Rectal smooth muscle tissue (tissue), 1 donor: Measurements from ENCODE around the gene SKOR1.
A peak's percentile ranks its signal among the peaks of the same experiment; 100 is the strongest.

ENCODE experiments used
- H3K27ac ChIP-seq: one replicate; pipeline ENCODE4 v1.7.0; 2013; ENCODE audit warnings: low read depth, low read length, inconsistent platforms
- H3K27me3 ChIP-seq: one replicate; pipeline ENCODE4 v1.7.0; 2013; ENCODE audit warnings: low read length; ENCODE audit not compliant: control insufficient read depth, insufficient read depth
- H3K36me3 ChIP-seq: one replicate; pipeline ENCODE4 v1.7.0; 2013; ENCODE audit warnings: low read length; ENCODE audit not compliant: control insufficient read depth, insufficient read depth
- H3K4me1 ChIP-seq: one replicate; pipeline ENCODE4 v1.7.0; 2013; ENCODE audit warnings: low read length; ENCODE audit not compliant: control insufficient read depth, insufficient read depth
- H3K4me3 ChIP-seq: one replicate; pipeline ENCODE4 v1.7.0; 2013; ENCODE audit warnings: low read length
- H3K9ac ChIP-seq: one replicate; pipeline ENCODE4 v1.7.0; 2013; ENCODE audit warnings: low read length

Gene SKOR1

DNA sequence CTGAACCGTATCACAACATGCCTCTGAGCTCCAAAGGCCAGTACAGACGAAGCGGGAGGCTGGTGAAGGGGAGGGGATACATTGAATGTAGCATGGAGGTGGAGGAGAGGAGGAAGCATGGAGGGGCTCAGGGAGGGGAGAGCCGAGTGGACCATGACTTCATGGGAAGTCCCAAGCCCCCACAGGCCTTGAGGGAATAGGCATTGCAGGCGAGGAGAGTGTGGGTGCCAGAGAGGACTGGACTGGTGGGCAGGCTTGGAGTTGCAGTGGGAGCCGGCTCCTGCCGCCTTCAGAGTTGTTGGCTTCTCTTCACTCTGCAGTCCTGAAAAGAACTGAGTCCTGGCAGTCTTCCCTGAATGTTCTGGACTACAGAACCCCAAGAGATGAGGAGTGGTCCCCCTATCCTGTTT lies 17.8 kb downstream of the SKOR1 start:
- no peaks in the 10 kb centered on the region for H3K27me3 ChIP-seq
- H3K27ac ChIP-seq, result no peak overlapping the region
- H3K36me3 ChIP-seq, result no peaks in the 10 kb centered on the region
- peaks cover 9% of the 10 kb centered on the region for H3K4me1 ChIP-seq
- no peak overlapping the region for H3K9ac ChIP-seq
- H3K4me3 ChIP-seq, result no peak overlapping the region

DNA sequence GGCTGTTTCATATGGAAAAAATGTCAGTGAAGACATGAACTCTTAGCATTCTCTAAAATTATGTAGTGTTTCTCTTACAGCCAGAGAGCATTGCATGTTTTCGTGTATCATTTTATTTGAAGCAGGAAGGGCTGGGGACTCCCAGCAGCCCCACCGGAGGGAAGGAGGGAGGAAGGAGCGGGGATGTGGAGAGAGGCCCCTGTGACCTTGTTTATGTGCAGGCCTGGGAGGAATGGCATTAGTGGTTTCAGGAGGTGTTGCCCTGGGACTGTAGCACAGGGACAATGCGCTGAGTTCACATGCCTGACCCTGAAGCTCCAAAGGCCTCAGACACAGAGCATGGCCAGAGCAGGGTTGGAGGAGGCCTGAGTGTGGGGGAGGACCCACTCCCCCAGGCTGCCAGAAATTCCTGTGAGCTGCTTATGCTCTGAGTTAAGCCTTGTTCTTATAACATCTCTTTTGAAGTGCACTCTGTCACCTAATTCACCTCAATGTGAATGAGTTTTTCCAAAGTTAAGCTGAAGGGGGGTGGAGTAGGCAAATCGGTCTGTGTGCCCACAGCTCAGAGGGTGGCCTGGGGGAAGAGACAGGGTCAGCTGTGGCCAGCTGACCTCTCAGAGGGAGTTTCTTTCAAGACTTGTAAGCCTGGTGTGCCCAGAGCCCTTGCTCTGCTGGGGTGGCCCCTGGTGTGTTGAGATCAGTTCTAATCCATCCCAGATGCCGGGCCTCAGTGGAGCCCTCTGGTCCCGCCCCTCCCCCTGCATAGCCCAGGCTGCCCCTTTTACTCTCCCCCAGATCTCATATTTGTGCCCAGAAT lies 18.5 kb downstream of the SKOR1 start:
- H3K27ac ChIP-seq, result peak overlapping the region; percentile 16
- H3K9ac ChIP-seq, result no peak overlapping the region
- H3K4me1 ChIP-seq, result peaks cover 9% of the 10 kb centered on the region
- no peaks in the 10 kb centered on the region for H3K27me3 ChIP-seq
- H3K36me3 ChIP-seq, result no peaks in the 10 kb centered on the region
- H3K4me3 ChIP-seq, result no peak overlapping the region

DNA sequence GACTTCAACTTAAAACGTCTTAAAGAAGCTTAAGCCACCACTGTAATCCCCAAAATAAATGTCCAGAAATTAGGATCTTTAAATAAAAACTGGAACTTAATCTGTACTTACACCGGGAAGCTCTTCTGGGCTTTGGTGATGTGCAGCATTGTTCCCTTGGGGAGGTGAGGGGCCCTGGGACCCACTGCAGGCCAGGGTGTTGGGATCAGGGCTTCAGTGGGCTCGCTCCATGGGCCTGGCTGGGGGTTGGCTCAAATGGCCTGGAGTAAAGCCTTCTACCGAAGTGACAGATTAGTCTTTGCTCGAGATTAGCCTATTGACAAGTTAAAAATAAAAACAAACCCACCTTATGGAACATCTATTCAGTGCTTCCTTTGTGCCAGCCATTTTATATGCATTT lies 20.7 kb downstream of the SKOR1 start:
- H3K36me3 ChIP-seq, result no peaks in the 10 kb centered on the region
- H3K4me3 ChIP-seq, result no peak overlapping the region
- no peak overlapping the region for H3K27ac ChIP-seq
- H3K4me1 ChIP-seq, result peaks cover 5% of the 10 kb centered on the region
- H3K9ac ChIP-seq, result no peak overlapping the region
- no peaks in the 10 kb centered on the region for H3K27me3 ChIP-seq

DNA sequence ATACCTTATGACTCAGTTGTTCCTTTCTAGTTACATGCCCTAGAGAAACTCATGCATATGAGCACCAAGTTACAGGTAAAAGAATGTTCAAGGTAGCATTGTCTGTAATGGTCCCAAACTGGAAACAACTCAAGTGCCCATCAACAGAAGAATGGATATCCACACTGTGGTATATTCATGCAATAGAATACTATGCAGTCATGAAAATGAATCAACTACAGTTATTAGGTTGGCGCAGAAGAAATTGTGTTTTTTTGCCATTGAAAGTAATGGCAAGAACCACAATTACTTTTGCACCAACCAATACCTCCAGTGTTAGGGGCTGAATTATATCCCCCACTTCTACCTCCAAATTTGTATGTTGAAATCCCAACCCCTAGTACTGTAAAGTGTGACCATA lies 24.2 kb downstream of the SKOR1 start:
- H3K9ac ChIP-seq, result no peak overlapping the region
- no peak overlapping the region for H3K27ac ChIP-seq

DNA sequence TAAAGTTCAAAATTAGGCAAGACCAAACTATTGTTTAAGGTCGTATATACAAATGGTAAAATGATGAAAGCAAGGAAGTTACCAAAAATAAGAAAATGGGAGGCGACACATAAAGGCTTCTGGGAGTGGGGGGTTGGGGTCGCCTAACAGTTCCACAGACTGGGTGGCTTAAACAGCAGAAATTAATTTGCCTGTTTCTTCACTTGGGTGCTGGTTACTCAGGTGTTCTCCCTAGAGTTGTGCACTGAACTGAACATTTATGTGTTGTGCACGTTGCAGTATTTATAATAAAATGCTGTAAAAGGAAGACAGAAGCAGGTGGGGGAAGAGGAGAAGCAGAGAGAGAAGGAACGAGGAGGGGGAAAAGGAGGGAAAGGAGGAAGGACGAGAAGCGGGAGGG lies 25.0 kb downstream of the SKOR1 start:
- no peaks in the 10 kb centered on the region for H3K36me3 ChIP-seq
- H3K4me1 ChIP-seq, result no peaks in the 10 kb centered on the region
- no peak overlapping the region for H3K9ac ChIP-seq
- no peak overlapping the region for H3K27ac ChIP-seq
- no peak overlapping the region for H3K4me3 ChIP-seq
- H3K27me3 ChIP-seq, result no peaks in the 10 kb centered on the region

More for the DNA sequence above, 24.2 kb downstream of the SKOR1 start:
- no peaks in the 10 kb centered on the region for H3K36me3 ChIP-seq
- no peaks in the 10 kb centered on the region for H3K27me3 ChIP-seq
- H3K4me1 ChIP-seq, result no peaks in the 10 kb centered on the region
- no peak overlapping the region for H3K4me3 ChIP-seq

DNA sequence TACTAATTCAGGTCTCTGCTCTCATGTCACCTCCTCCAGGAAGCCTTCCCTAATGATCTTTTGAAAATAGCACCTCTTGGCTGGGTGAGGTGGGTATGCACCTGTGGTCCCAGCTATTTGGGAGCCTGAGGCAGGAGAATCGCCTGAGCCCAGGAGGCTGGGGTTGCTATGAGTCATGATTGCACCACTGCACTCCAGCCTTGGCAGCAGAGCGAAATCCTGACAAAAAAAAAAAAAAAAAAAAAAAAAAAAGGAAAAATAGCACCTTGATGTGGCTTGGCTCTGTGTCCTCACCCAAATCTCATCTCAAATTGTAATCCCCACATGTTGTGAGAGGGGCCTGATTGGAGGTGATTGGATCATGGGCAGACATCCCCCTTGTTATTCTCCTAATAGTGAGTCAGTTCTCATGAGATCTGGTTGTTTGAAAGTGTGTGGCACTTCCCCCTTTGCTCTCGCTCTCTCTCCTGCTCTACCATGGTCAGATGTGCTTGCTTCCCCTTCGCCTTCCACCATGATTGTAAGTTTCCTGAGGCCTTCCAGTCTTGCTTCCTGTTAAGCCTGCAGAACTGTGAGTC lies 25.8 kb downstream of the SKOR1 start:
- no peaks in the 10 kb centered on the region for H3K4me1 ChIP-seq
- no peak overlapping the region for H3K9ac ChIP-seq
- H3K27me3 ChIP-seq, result no peaks in the 10 kb centered on the region
- H3K4me3 ChIP-seq, result no peak overlapping the region
- H3K36me3 ChIP-seq, result no peaks in the 10 kb centered on the region
- H3K27ac ChIP-seq, result no peak overlapping the region

DNA sequence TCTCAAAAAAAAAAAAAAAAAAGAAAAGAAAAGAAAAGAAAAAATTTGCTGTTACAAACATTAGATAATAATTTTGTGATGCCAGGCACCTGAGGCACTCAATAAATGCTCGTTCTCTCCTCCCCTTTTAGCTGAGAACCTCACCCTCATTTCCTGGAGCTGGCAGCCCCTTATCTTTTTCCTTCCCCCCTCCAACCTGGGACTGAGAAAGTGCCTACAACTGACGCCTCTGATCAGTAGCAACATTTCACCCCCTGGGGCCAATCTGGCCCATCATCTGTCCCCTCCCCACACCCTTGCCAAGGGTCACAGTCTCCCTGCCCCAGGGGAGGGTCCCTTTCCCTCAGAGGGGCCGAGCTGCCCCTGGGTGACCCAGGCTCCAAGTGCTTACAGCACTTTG lies 27.1 kb downstream of the SKOR1 start:
- Histone ChIP-seq H3K9ac (no peak overlapping the region), H3K27ac (no peak overlapping the region), H3K4me3 (no peak overlapping the region), H3K4me1 (no peaks in the 10 kb centered on the region), H3K27me3 (no peaks in the 10 kb centered on the region), H3K36me3 (no peaks in the 10 kb centered on the region)

DNA sequence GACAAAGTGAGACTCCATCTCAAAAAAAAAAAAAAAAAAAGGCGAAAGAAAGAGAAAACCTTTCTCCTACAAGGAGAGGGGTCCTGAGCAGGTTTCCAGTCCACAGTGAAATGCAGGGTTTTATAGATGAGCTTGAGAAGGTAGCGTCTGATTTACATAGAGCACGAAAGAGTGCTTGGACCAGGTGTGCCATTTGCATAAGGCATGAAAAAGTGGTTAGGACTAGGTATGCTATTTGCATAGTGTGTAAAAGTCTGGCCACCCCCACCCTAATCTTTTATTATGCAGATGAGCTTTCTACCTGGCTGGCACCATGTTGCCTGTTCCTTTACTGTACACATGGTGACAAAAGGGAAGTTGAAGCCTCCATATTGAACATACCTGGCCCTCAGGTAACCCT lies 28.1 kb downstream of the SKOR1 start:
- no peak overlapping the region for H3K4me3 ChIP-seq
- H3K27ac ChIP-seq, result no peak overlapping the region
- H3K9ac ChIP-seq, result no peak overlapping the region
- H3K4me1 ChIP-seq, result no peaks in the 10 kb centered on the region
- no peaks in the 10 kb centered on the region for H3K27me3 ChIP-seq
- H3K36me3 ChIP-seq, result no peaks in the 10 kb centered on the region

DNA sequence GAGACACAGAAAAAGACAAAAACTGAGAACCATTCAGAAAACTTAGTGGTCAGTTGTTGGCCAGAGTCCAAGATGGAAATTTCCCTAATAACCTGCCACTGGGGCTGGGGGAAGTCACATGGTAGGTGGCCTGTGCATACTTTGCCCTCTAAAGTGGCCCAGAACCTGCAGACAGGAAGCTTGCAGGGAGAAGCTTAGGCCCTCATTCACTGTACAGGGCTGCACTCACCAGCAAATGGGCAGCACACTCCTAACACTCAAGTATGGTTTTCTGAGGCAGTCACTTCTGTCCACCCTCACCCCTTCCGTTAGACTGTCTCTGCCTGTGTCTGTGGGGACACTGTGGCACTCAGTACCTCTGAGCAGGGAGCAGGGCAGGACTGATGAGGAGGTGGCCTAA lies 29.0 kb downstream of the SKOR1 start:
- Histone ChIP-seq H3K27me3 (no peaks in the 10 kb centered on the region), H3K27ac (no peak overlapping the region), H3K9ac (no peak overlapping the region), H3K36me3 (no peaks in the 10 kb centered on the region), H3K4me3 (no peak overlapping the region), H3K4me1 (no peaks in the 10 kb centered on the region)

DNA sequence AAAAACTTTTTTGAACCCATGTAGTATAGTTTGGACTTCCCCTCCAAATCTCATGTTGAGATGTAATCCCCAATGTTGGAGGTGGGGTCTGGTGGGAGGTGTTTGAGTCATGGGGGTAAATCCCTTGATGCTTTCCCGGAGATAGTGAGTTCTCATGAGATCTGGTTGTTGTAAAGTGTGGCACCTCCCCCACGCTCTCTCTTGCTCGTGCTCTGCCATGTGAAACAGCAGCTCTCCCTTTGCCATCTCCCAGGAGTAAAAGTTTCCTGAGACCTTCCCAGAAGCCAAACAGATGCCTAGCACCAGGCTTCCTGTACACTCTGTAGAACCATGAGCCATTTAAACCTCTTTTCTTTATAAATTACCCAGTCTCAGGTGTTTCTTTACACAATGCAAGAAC lies 30.5 kb downstream of the SKOR1 start:
- Histone ChIP-seq H3K36me3 (no peaks in the 10 kb centered on the region), H3K4me1 (no peaks in the 10 kb centered on the region), H3K27ac (peak overlapping the region; percentile 24), H3K4me3 (no peak overlapping the region), H3K9ac (no peak overlapping the region), H3K27me3 (no peaks in the 10 kb centered on the region)

DNA sequence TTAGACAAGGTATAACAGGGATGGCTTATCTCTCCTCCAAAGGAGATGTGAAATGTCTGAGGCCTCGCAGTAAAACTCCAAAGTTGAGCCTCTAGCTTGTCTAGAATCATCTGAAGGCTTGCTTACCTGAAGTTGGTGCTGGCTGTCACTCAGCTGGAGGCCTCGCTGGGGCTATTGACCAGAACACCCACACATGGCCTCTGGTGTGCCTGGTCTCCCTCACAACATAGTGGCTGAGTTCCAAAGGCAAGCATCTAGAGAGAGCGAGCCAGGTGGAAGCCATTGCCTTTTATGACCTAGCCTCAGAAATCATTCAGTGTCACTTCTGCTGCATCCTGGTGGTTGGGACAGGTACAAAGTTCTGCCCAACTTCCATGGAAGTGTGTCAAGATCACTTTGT lies 31.9 kb downstream of the SKOR1 start:
- no peak overlapping the region for H3K9ac ChIP-seq
- no peak overlapping the region for H3K27ac ChIP-seq
- no peak overlapping the region for H3K4me3 ChIP-seq
- no peaks in the 10 kb centered on the region for H3K36me3 ChIP-seq
- H3K4me1 ChIP-seq, result no peaks in the 10 kb centered on the region
- H3K27me3 ChIP-seq, result no peaks in the 10 kb centered on the region

DNA sequence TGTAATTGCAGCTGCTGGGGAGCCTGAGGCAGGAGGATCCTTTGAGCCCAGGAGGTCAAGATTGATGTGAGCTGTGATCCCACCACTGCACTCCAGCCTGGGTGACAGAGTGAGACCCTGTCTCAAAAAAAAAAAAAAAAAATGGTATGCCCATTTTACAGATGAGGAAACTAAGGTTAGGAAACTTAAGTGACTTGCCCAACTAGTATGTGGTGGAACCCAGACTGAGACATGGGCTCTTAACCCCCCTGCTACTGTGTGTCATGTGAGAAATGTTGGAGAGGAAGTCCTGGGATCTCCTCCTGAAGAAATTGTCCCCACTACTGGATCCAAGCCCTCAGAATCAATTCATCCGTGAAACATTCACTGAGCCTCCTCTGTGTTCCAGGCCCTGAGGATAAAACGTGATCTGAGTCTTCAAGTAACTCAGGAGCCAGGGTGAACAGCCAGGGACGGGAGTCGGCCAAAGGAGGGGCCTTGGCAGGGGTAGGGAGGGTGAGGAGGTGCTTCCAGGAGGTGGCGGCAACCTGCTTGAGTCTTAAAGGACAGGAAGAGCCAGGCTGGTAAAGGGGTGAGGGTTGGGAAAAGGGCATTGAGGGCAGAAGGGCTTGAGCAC lies 34.1 kb downstream of the SKOR1 start:
- Histone ChIP-seq H3K4me3 (no peak overlapping the region), H3K36me3 (no peaks in the 10 kb centered on the region), H3K27ac (no peak overlapping the region), H3K27me3 (no peaks in the 10 kb centered on the region), H3K9ac (no peak overlapping the region), H3K4me1 (no peaks in the 10 kb centered on the region)

DNA sequence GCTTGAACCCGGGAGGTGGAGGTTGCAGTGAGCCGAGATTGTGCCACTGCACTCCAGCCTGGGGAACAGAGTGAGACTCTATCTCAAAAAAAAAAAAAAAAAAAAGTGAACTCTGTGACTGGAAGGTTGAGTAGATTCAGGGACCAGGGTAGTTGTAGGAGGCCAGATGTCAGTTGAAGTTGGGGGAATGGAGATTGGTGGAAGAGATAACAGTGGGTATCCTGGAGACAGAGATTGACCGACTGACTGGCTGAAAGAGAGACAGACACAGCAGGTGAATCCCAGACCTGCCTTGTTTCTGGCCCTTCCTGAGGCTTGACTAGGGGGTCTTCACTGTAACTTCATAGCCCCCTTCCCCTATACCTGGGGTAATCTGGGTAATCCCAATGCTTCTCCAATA lies 36.7 kb downstream of the SKOR1 start:
- Histone ChIP-seq H3K4me1 (no peaks in the 10 kb centered on the region), H3K36me3 (no peaks in the 10 kb centered on the region), H3K4me3 (no peak overlapping the region), H3K9ac (no peak overlapping the region), H3K27ac (no peak overlapping the region), H3K27me3 (no peaks in the 10 kb centered on the region)
